Lung (tissue), 12 donors: ENCODE data around the gene COL4A2. TPM values are rescaled to one million over a fixed set of nuclear protein-coding genes. Genes with fewer than 3 reads are reported as not detected.

ENCODE experiments used
- ATAC-seq: fragments of 200-7000 bp; cut with Tn5 transposase; one replicate; pipeline ENCODE4 v1.9.1; 2020; ENCODE audit warnings: moderate number of reproducible peaks; ENCODE audit not compliant: insufficient read depth, low FRiP score
- DNase-seq, 3 donors: peaks; one replicate each; pipeline ENCODE4 v3.0.0-alpha.2; 2013 to 2017
- H3K27ac ChIP-seq, 2 donors: one replicate each; pipeline ENCODE4 v1.5.1; 2013; ENCODE audit warnings: mild to moderate bottlenecking in 2 of 2, moderate library complexity in 2 of 2, control low read depth in 1 of 2, inconsistent platforms in 1 of 2, low read depth in 1 of 2, low read length in 1 of 2
- H3K27me3 ChIP-seq, 3 donors: one replicate each; pipeline ENCODE4 v1.5.1; 2013; ENCODE audit warnings: low read length in 2 of 3; ENCODE audit not compliant: control insufficient read depth in 3 of 3, insufficient read depth in 3 of 3
- H3K36me3 ChIP-seq, 4 donors: one replicate each; pipeline ENCODE4 v1.5.1; 2013; ENCODE audit warnings: low read length in 4 of 4, mild to moderate bottlenecking in 1 of 4, moderate library complexity in 1 of 4; ENCODE audit not compliant: control insufficient read depth in 4 of 4, insufficient read depth in 4 of 4
- H3K4me1 ChIP-seq, 5 donors: one replicate each; pipeline ENCODE4 v1.5.1; 2013; ENCODE audit warnings: low read length in 5 of 5, mild to moderate bottlenecking in 2 of 5, moderate library complexity in 1 of 5; ENCODE audit not compliant: control insufficient read depth in 5 of 5, insufficient read depth in 5 of 5
- H3K4me3 ChIP-seq: one replicate; pipeline ENCODE4 v1.5.1; 2013; ENCODE audit warnings: mild to moderate bottlenecking, control low read depth, moderate library complexity
- H3K9ac ChIP-seq, 2 donors: one replicate each; pipeline ENCODE4 v1.5.1; 2013; ENCODE audit warnings: low read length in 2 of 2, control low read depth in 1 of 2; ENCODE audit not compliant: insufficient read depth in 1 of 2
- H3K9me3 ChIP-seq, 4 donors: one replicate each; pipeline ENCODE4 v1.5.1; 2013; ENCODE audit warnings: low read length in 3 of 4, mild to moderate bottlenecking in 1 of 4, moderate library complexity in 1 of 4; ENCODE audit not compliant: control insufficient read depth in 4 of 4, insufficient read depth in 3 of 4
- WGBS, 2 donors: extraction: QIAGEN DNeasy Blood & Tissue Kit; methylation state at CpG; one replicate each; pipeline ENCODE4 v1.1.7; 2013; 5-methylcytosine and 5-hydroxymethylcytosine counted together
- polyA plus RNA-seq, 2 donors: library from polyadenylated mRNA; stranded (reverse); fragments of 200-250 nt; gene quantifications; one replicate each; pipeline ENCODE4 v1.2.1, GENCODE V29; 2013
- total RNA-seq, 2 donors: library from RNA; depleted of rRNA in 1 of 2; stranded (reverse); fragments of >200 nt in 1 of 2; gene quantifications; one replicate each; pipeline ENCODE4 v1.2.1, GENCODE V29; 2014 to 2021
- TF ChIP-seq, protein P1 (sequence below): IDR thresholded peaks from 2 replicates; pipeline ENCODE4 v1.5.1; 2012; ENCODE audit warnings: mild to moderate bottlenecking; ENCODE audit errors: control extremely low read depth, extremely low read depth
- donor health status: control.
- donor health status: control.
- donor health status: Bipolar disorder and iron deficiency.
- donor health status: healthy.
- donor health status: DM: yes; HTN: yes; CAD: no.

Gene COL4A2
- total and polyA plus RNA-seq, 4 donors: 169 to 627 (median 339) TPM

GRCh38 chr13:110323172-110323891, 16.2 kb downstream of the COL4A2 start:
- H3K9me3 ChIP-seq: no peaks in the 10 kb centered on the region
- H3K4me3 ChIP-seq: no peak overlapping the region
- peaks cover 21 to 46% (median 37%) of the 10 kb centered on the region in 5 donors for H3K4me1 ChIP-seq
- DNase-seq: peak in 1 of 3 donors; percentile 30
- TF ChIP-seq, protein P1, sequence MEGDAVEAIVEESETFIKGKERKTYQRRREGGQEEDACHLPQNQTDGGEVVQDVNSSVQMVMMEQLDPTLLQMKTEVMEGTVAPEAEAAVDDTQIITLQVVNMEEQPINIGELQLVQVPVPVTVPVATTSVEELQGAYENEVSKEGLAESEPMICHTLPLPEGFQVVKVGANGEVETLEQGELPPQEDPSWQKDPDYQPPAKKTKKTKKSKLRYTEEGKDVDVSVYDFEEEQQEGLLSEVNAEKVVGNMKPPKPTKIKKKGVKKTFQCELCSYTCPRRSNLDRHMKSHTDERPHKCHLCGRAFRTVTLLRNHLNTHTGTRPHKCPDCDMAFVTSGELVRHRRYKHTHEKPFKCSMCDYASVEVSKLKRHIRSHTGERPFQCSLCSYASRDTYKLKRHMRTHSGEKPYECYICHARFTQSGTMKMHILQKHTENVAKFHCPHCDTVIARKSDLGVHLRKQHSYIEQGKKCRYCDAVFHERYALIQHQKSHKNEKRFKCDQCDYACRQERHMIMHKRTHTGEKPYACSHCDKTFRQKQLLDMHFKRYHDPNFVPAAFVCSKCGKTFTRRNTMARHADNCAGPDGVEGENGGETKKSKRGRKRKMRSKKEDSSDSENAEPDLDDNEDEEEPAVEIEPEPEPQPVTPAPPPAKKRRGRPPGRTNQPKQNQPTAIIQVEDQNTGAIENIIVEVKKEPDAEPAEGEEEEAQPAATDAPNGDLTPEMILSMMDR: no peak
- no peaks in the 10 kb centered on the region for H3K27me3 ChIP-seq
- no peak overlapping the region for H3K9ac ChIP-seq
- WGBS, 2 donors: 73 to 79% methylated on average over 8 of the region's 8 CpGs
- no peak for ATAC-seq
- H3K36me3 ChIP-seq: no peaks in the 10 kb centered on the region
- peak overlapping the region in 1 of 2 donors; percentile 32 for H3K27ac ChIP-seq

DNA sequence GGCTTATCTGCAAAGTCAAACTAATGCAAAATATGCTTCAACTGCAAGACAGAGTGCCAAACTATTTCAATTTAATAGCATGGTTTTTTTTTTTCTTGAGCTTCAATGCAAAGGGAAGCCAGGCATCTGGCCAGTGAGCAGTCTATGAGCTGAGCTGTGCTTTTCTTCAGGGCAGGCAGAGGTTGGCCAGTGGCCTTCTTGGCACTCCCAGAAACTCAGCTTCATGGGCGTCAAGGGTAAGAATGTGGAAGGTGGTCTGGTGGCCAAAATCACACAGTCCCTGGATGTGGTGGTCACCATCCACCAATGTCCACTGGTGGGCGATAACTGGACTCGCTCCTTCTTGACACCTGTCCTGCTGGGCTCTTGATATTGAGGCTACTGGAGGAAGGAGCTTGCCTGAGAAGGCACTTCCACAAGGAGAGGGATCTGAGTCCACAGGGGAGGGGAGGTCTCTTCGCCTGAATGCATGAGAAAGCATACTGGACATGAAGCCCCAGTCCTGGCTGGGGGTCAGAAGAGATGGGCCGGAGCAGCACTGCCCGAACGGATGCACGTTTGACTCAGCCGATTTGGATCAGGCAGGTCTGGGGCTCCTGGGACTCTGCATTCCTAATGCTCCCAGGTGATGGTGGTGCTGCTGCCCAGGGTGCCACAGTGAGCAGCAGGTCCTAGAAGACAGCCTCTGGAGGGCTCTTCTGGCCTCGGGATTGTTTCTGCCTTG, 17.1 kb downstream of the COL4A2 start:
- H3K27me3 ChIP-seq: no peaks in the 10 kb centered on the region
- ATAC-seq (no peak), DNase-seq (peak; percentile 63 to 92 (median 81))
- peak overlapping the region in 1 of 2 donors; percentile 23 for H3K27ac ChIP-seq
- H3K4me1 ChIP-seq: peaks cover 21 to 46% (median 30%) of the 10 kb centered on the region in 5 donors
- H3K36me3 ChIP-seq: no peaks in the 10 kb centered on the region
- 71 to 73% methylated on average over 10 of the region's 10 CpGs for WGBS, 2 donors
- H3K9ac ChIP-seq: no peak overlapping the region
- TF ChIP-seq, protein P1: no peak
- H3K4me3 ChIP-seq: no peak overlapping the region
- H3K9me3 ChIP-seq: no peaks in the 10 kb centered on the region

DNA sequence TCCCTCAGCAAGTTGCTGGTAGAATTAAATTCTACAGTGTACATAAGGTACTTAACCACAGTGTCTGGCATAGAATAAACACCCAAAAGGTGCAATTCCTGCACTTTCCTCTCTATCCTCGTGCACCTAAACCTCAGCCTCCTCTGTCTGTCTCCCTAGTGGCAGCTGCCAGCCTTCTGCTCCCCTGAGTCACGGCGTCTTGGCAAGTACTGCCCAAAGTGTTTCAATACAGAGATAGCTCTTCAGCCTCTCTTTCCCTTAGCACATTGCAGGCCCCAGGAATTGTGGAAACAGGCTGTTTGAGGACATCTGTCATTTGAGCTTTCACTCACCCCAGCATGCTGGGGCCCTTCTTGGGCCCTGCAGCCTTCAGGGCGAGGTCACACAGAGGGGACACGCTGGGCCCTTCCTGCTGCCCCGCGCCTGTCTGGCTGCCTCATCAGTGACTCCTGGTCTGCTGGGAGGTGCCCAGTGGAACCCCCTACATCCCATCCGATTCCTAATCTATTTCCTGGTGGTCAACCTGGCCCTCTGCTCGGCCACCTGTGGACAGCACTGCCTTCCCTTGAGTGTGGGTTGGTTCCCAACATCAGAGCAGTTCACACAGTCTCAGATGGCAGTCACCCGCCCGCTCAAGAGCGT, 19.3 kb downstream of the COL4A2 start:
- H3K4me3 ChIP-seq: no peak overlapping the region
- H3K36me3 ChIP-seq: no peaks in the 10 kb centered on the region
- ATAC-seq (no peak), DNase-seq (no peak)
- peak overlapping the region; percentile 17 to 69 for H3K27ac ChIP-seq
- no peak overlapping the region for H3K9ac ChIP-seq
- TF ChIP-seq, protein P1: no peak
- WGBS, 2 donors: 68 to 71% methylated on average over 12 of the region's 12 CpGs
- no peaks in the 10 kb centered on the region for H3K27me3 ChIP-seq
- peaks cover 24 to 68% (median 31%) of the 10 kb centered on the region in 5 donors for H3K4me1 ChIP-seq
- H3K9me3 ChIP-seq: no peaks in the 10 kb centered on the region
